WTC11 (cell line): ENCODE data around the gene MYLK. TPM values are rescaled to one million over a fixed set of nuclear protein-coding genes. Genes with fewer than 3 reads are reported as not detected.

ENCODE experiments used
- ATAC-seq: fragments of 200-7000 bp; cut with Tn5 transposase; 2 replicates; pipeline ENCODE4 v1.10.0; 2021; ENCODE audit warnings: mild to moderate bottlenecking, moderate library complexity
- CTCF ChIA-PET: fragments of 300-600 bp; sonication (Branson Sonifier 250); formaldehyde crosslinking; loops from one replicate; lab custom pipeline; 2021; ENCODE audit warnings: antibody characterized with exemption; lab: Charles Lee
- POLR2A ChIA-PET: fragments of 350-600 bp; sonication (Branson Sonifier 250); formaldehyde crosslinking; loops from one replicate; lab custom pipeline; 2021; ENCODE audit warnings: antibody characterized with exemption; lab: Charles Lee
- DNase-seq: peaks from one replicate; pipeline ENCODE4 v3.0.0; 2021; ENCODE audit warnings: low spot score
- H3K27ac Mint-ChIP-seq: 2 replicates; pipeline ENCODE4 v1.8.0; 2021; ENCODE audit warnings: mixed read lengths
- H3K27me3 Mint-ChIP-seq: 2 replicates; pipeline ENCODE4 v1.8.0; 2021; ENCODE audit warnings: low read depth, mild to moderate bottlenecking, moderate library complexity, mixed read lengths
- H3K36me3 Mint-ChIP-seq: 2 replicates; pipeline ENCODE4 v1.8.0; 2021; ENCODE audit warnings: mixed read lengths
- H3K4me1 Mint-ChIP-seq: 2 replicates; pipeline ENCODE4 v1.8.0; 2022; ENCODE audit warnings: mixed read lengths
- H3K4me3 Mint-ChIP-seq: 2 replicates; pipeline ENCODE4 v1.8.0; 2021; ENCODE audit warnings: mild to moderate bottlenecking, moderate library complexity, mixed read lengths
- H3K9me3 Mint-ChIP-seq: 2 replicates; pipeline ENCODE4 v1.8.0; 2021; ENCODE audit warnings: mixed read lengths
- ATF3 ChIP-seq: sonication (generic); formaldehyde crosslinking; conservative IDR thresholded peaks from 2 replicates; pipeline ENCODE4 v1.8.1; 2022; ENCODE audit warnings: mild to moderate bottlenecking, missing genetic modification reagents
- CBFB ChIP-seq: sonication (generic); formaldehyde crosslinking; IDR thresholded peaks from 2 replicates; pipeline ENCODE4 v1.8.1; 2022; ENCODE audit warnings: mild to moderate bottlenecking, low read depth, missing genetic modification reagents
- CREB1 ChIP-seq: sonication (generic); formaldehyde crosslinking; IDR thresholded peaks from 2 replicates; pipeline ENCODE4 v1.8.0; 2023; ENCODE audit warnings: mild to moderate bottlenecking, missing genetic modification reagents
- E2F5 ChIP-seq: sonication (generic); formaldehyde crosslinking; IDR thresholded peaks from 2 replicates; pipeline ENCODE4 v1.8.1; 2022; ENCODE audit warnings: mild to moderate bottlenecking, moderate library complexity, missing genetic modification reagents
- FOXJ3 ChIP-seq: sonication (generic); formaldehyde crosslinking; IDR thresholded peaks from 2 replicates; pipeline ENCODE4 v1.9.0; 2021; ENCODE audit warnings: missing genetic modification reagents, mild to moderate bottlenecking, borderline replicate concordance
- FOXP1 ChIP-seq: sonication (generic); formaldehyde crosslinking; IDR thresholded peaks from 2 replicates; pipeline ENCODE4 v1.8.0; 2022; ENCODE audit warnings: missing genetic modification reagents, mild to moderate bottlenecking, moderate library complexity, borderline replicate concordance
- KAT7 ChIP-seq: sonication (generic); formaldehyde crosslinking; IDR thresholded peaks from 2 replicates; pipeline ENCODE4 v1.8.1; 2023; ENCODE audit warnings: missing genetic modification reagents, mild to moderate bottlenecking, borderline replicate concordance
- PRDM15 ChIP-seq: sonication (generic); formaldehyde crosslinking; IDR thresholded peaks from 2 replicates; pipeline ENCODE4 v1.8.0; 2022; ENCODE audit warnings: missing genetic modification reagents
- RORB ChIP-seq: fragments of 250-450 bp; sonication (Bioruptor Pico); IDR thresholded peaks from 2 replicates; pipeline ENCODE4 v1.9.0; 2021; ENCODE audit warnings: mild to moderate bottlenecking
- TEAD1 ChIP-seq: sonication (generic); formaldehyde crosslinking; IDR thresholded peaks from 2 replicates; pipeline ENCODE4 v1.8.0; 2022; ENCODE audit warnings: mild to moderate bottlenecking, missing genetic modification reagents
- USF1 ChIP-seq: sonication (generic); formaldehyde crosslinking; IDR thresholded peaks from 2 replicates; pipeline ENCODE4 v1.8.0; 2022; ENCODE audit warnings: mild to moderate bottlenecking, missing genetic modification reagents
- ZMAT4 ChIP-seq: fragments of 250-450 bp; sonication (Bioruptor Pico); IDR thresholded peaks from 2 replicates; pipeline ENCODE4 v1.9.0; 2021; ENCODE audit warnings: mild to moderate bottlenecking
- ZNF121 ChIP-seq: sonication (generic); formaldehyde crosslinking; IDR thresholded peaks from 2 replicates; pipeline ENCODE4 v1.8.0; 2023; ENCODE audit warnings: missing genetic modification reagents
- ZNF219 ChIP-seq: sonication (generic); formaldehyde crosslinking; IDR thresholded peaks from 2 replicates; pipeline ENCODE4 v1.8.0; 2023; ENCODE audit warnings: missing genetic modification reagents, mild to moderate bottlenecking, borderline replicate concordance
- ZNF263 ChIP-seq: sonication (generic); formaldehyde crosslinking; IDR thresholded peaks from 2 replicates; pipeline ENCODE4 v1.8.1; 2022; ENCODE audit warnings: low read depth, mild to moderate bottlenecking, moderate library complexity, missing genetic modification reagents
- ZNF317 ChIP-seq: sonication (generic); formaldehyde crosslinking; IDR thresholded peaks from 2 replicates; pipeline ENCODE4 v1.8.1; 2023; ENCODE audit warnings: low read depth, mild to moderate bottlenecking, moderate library complexity, missing genetic modification reagents, borderline replicate concordance
- ZNF396 ChIP-seq: fragments of 250-450 bp; sonication (Bioruptor Pico); IDR thresholded peaks from 2 replicates; pipeline ENCODE4 v1.8.0; 2021; ENCODE audit warnings: mild to moderate bottlenecking, moderate library complexity, borderline replicate concordance
- total RNA-seq: library from RNA; stranded (reverse); gene quantifications from 3 replicates; pipeline ENCODE4 v1.2.3, GENCODE V29; 2021

Gene MYLK
- total RNA-seq, 1 experiment from 2014 or later: 10.4 TPM

- H3K9me3 Mint-ChIP-seq: no peaks in the 10 kb centered on the region
Observed at GRCh38 chr3:123568875-123569274, 315.3 kb downstream of the MYLK start.

GRCh38 chr3:123568034-123568433 is 316.1 kb downstream of the MYLK start:
- CTCF ChIA-PET: no interaction called here
- Mint-ChIP-seq H3K9me3 (no peaks in the 10 kb centered on the region), H3K4me1 (peaks cover 19% of the 10 kb centered on the region), H3K4me3 (no peak overlapping the region), H3K36me3 (peaks cover 8% of the 10 kb centered on the region; the same call in 1 of the 2 replicates), H3K27ac (no peak overlapping the region), H3K27me3 (no peaks in the 10 kb centered on the region)
- TF ChIP-seq ATF3 (CRISPR knock-in tag) (no peak), ZNF121 (CRISPR knock-in tag) (no peak), ZNF396 (CRISPR knock-in tag) (no peak), ZNF219 (CRISPR knock-in tag) (no peak), KAT7 (CRISPR knock-in tag) (no peak), PRDM15 (CRISPR knock-in tag) (no peak), FOXP1 (CRISPR knock-in tag) (no peak), E2F5 (no peak), CREB1 (CRISPR knock-in tag) (no peak), FOXJ3 (CRISPR knock-in tag) (no peak), RORB (no peak), CBFB (no peak), ZMAT4 (CRISPR knock-in tag) (no peak)
- POLR2A ChIA-PET: no interaction called here
- DNase-seq (no peak), ATAC-seq (no peak)

More at GRCh38 chr3:123568875-123569274, 315.3 kb downstream of the MYLK start:
- ATAC-seq (no peak), DNase-seq (no peak)
- Mint-ChIP-seq H3K27ac (no peak overlapping the region), H3K27me3 (no peaks in the 10 kb centered on the region), H3K4me1 (peaks cover 19% of the 10 kb centered on the region), H3K4me3 (no peak overlapping the region), H3K36me3 (peaks cover 7% of the 10 kb centered on the region; the same call in 1 of the 2 replicates)
- ChIA-PET CTCF (no interaction called here), POLR2A (no interaction called here)
- TF ChIP-seq TEAD1 (CRISPR knock-in tag): no peak
- TF ChIP-seq ZNF317: no peak
- TF ChIP-seq ZMAT4 (CRISPR knock-in tag): no peak
- TF ChIP-seq USF1 (CRISPR knock-in tag): no peak
- TF ChIP-seq E2F5: no peak
- no peak for TF ChIP-seq ZNF263 (CRISPR knock-in tag)
